Testis (tissue), 2 donors: ENCODE data around the gene CFB.

Experiments
- POLR2A ChIP-seq: fragments of 450-650 bp; IDR thresholded peaks from one replicate; pipeline ENCODE4 v1.6.1; 2017; ENCODE audit warnings: antibody characterized with exemption, mild to moderate bottlenecking, moderate library complexity
- TF ChIP-seq, protein P1 (sequence below), 3 experiments: fragments of 450-650 bp in 2 of 3; fragments of 200-600 bp in 1 of 3; sonication (generic) in 1 of 3; IDR thresholded peaks; one replicate each; pipeline ENCODE4 v1.5.1; 2016 to 2019; ENCODE audit warnings: antibody characterized with exemption in 3 of 3, mild to moderate bottlenecking in 2 of 3, moderate library complexity in 1 of 3

DNA sequence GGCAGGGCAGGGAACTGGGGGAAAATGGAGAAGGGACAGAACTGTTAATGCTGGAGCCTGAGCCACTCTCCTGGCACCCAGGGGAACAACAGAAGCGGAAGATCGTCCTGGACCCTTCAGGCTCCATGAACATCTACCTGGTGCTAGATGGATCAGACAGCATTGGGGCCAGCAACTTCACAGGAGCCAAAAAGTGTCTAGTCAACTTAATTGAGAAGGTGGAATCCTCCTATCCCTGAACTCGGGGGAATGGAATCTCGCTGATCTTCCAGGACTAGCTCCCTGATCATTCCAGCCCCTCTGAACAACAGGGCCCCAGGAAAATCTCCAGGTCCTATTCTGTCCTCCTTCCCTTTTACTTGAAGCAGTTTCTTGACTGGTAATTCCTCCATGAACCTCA lies 2.0 kb downstream of the CFB start:
- TF ChIP-seq, protein P1, sequence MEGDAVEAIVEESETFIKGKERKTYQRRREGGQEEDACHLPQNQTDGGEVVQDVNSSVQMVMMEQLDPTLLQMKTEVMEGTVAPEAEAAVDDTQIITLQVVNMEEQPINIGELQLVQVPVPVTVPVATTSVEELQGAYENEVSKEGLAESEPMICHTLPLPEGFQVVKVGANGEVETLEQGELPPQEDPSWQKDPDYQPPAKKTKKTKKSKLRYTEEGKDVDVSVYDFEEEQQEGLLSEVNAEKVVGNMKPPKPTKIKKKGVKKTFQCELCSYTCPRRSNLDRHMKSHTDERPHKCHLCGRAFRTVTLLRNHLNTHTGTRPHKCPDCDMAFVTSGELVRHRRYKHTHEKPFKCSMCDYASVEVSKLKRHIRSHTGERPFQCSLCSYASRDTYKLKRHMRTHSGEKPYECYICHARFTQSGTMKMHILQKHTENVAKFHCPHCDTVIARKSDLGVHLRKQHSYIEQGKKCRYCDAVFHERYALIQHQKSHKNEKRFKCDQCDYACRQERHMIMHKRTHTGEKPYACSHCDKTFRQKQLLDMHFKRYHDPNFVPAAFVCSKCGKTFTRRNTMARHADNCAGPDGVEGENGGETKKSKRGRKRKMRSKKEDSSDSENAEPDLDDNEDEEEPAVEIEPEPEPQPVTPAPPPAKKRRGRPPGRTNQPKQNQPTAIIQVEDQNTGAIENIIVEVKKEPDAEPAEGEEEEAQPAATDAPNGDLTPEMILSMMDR (IDR thresholded peaks at IDR 0.05) = no peak
- TF ChIP-seq POLR2A = no peak
